SKM-1 treated with dmso at 0.1 percent for 144 hours (cell line): ENCODE data around the gene FOXL2.

Source experiments
- DNase-seq: peaks from one replicate; lab custom pipeline; 2025; ENCODE audit not compliant: unreplicated experiment; lab: John Stamatoyannopoulos, UW

The FOXL2 gene

GRCh38 chr3:138898708-138899107, 48.2 kb downstream of the FOXL2 start:
- DNase-seq, result no peak

- DNase-seq, result no peak
These were observed 48.6 kb downstream of the FOXL2 start for GRCh38 chr3:138898301-138898700.
